ENCODE results near the gene MAST4.

DNA sequence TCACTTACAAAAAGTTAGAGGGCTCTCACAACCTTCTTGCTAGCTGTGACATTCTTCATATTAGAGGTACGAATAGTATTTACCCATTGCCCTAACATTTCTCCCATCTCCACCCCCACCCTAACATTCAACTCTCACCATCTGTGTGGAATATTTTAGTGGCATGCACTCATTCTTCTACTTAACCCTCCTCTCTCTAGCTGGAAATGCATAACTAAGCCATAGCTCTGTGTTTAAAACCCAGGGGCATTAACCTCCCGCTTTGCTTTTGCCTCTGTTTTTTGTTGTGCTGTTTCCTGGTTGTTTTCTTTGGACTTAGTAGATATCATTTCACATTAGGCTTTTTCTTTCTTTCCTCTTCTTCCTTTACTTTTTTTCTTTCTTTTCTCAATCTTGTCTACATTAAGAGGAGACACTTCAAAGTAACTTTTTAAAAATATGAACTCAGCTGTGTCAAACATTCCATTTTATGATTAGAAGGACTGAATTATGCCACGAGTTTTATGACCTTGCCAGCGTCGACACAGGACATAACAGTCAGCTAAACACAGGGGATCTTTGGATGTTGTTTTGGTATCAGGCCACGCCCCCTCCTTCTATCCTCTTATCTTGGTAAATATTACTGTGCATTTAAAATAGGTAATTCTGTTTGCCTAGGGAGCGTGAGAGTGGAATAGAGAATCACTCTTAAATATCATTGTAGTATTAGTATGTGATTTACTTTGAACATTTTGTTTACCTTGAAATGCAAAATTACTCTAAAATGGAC, 364.4 kb downstream of the MAST4 start:
- TF ChIP-seq CTCF (IDR thresholded peaks at IDR 0.05) (no peak), MAFK (IDR thresholded peaks at IDR 0.05; ENCODE audit: partially characterized antibody) (no peak), POLR2A (IDR thresholded peaks at IDR 0.05; ENCODE audit: low read length) (no peak)

Measured in A549 (cell line).